Rectal smooth muscle tissue (tissue), 1 donor: ENCODE measurements around the gene ADAMTSL5.

ENCODE experiments used
- H3K27ac ChIP-seq: one replicate; pipeline ENCODE4 v1.7.0; 2013; ENCODE audit warnings: low read depth, low read length, inconsistent platforms
- H3K27me3 ChIP-seq: one replicate; pipeline ENCODE4 v1.7.0; 2013; ENCODE audit warnings: low read length; ENCODE audit not compliant: control insufficient read depth, insufficient read depth
- H3K36me3 ChIP-seq: one replicate; pipeline ENCODE4 v1.7.0; 2013; ENCODE audit warnings: low read length; ENCODE audit not compliant: control insufficient read depth, insufficient read depth
- H3K4me1 ChIP-seq: one replicate; pipeline ENCODE4 v1.7.0; 2013; ENCODE audit warnings: low read length; ENCODE audit not compliant: control insufficient read depth, insufficient read depth
- H3K4me3 ChIP-seq: one replicate; pipeline ENCODE4 v1.7.0; 2013; ENCODE audit warnings: low read length
- H3K9ac ChIP-seq: one replicate; pipeline ENCODE4 v1.7.0; 2013; ENCODE audit warnings: low read length

Gene ADAMTSL5

GRCh38 chr19:1455336-1456120 lies 57.3 kb downstream of the ADAMTSL5 start:
- peaks cover 51% of the 10 kb centered on the region for H3K27me3 ChIP-seq
- no peak overlapping the region for H3K27ac ChIP-seq
- no peak overlapping the region for H3K4me3 ChIP-seq
- H3K36me3 ChIP-seq = no peaks in the 10 kb centered on the region
- H3K4me1 ChIP-seq = no peaks in the 10 kb centered on the region
- H3K9ac ChIP-seq = no peak overlapping the region
